Hepatocyte (in vitro differentiated cells): ENCODE data around the gene SLC35E1. TPM values are rescaled to one million over a fixed set of nuclear protein-coding genes. Genes with fewer than 3 reads are reported as not detected.

Source experiments
- DNase-seq: peaks from one replicate; pipeline ENCODE4 v3.0.0-alpha.2; 2016; ENCODE audit warnings: low spot score
- H2AFZ ChIP-seq: fragments of 200-600 bp; sonication (generic); 2 replicates; pipeline ENCODE4 v1.6.0; 2016; ENCODE audit warnings: antibody characterized with exemption, mild to moderate bottlenecking
- H3K27ac ChIP-seq: fragments of 200-600 bp; sonication (generic); 2 replicates; pipeline ENCODE4 v1.5.1; 2016; ENCODE audit warnings: mild to moderate bottlenecking
- H3K27me3 ChIP-seq: fragments of 200-600 bp; sonication (generic); 2 replicates; pipeline ENCODE4 v1.6.1; 2016
- H3K36me3 ChIP-seq: fragments of 200-600 bp; sonication (generic); replicated peaks from 2 replicates; pipeline ENCODE4 v1.5.1; 2016; ENCODE audit warnings: low read depth; ENCODE audit not compliant: insufficient read depth
- H3K4me1 ChIP-seq: fragments of 200-600 bp; sonication (generic); 2 replicates; pipeline ENCODE4 v1.5.1; 2016; ENCODE audit warnings: mild to moderate bottlenecking, moderate library complexity; ENCODE audit not compliant: insufficient read depth
- H3K4me2 ChIP-seq: fragments of 200-600 bp; sonication (generic); 2 replicates; pipeline ENCODE4 v1.6.0; 2016
- H3K4me3 ChIP-seq: fragments of 200-600 bp; sonication (generic); 2 replicates; pipeline ENCODE4 v1.5.1; 2016; ENCODE audit warnings: mild to moderate bottlenecking
- H3K79me2 ChIP-seq: fragments of 200-600 bp; sonication (generic); 2 replicates; pipeline ENCODE4 v1.6.0; 2017; ENCODE audit warnings: mild to moderate bottlenecking
- H3K9me2 ChIP-seq: fragments of 200-600 bp; sonication (generic); replicated peaks from 2 replicates; pipeline ENCODE4 v1.6.0; 2017; ENCODE audit warnings: mild to moderate bottlenecking; ENCODE audit not compliant: insufficient read depth
- H3K9me3 ChIP-seq: fragments of 200-600 bp; sonication (generic); 2 replicates; pipeline ENCODE4 v1.5.1; 2016; ENCODE audit warnings: low read depth, mild to moderate bottlenecking
- H4K20me1 ChIP-seq: fragments of 200-600 bp; sonication (generic); 2 replicates; pipeline ENCODE4 v1.6.0; 2016; ENCODE audit warnings: mild to moderate bottlenecking; ENCODE audit not compliant: insufficient read depth, poor library complexity, severe bottlenecking
- EZH2 ChIP-seq: fragments of 200-600 bp; sonication (generic); IDR thresholded peaks from 2 replicates; pipeline ENCODE4 v1.6.1; 2016; ENCODE audit warnings: antibody characterized with exemption, mild to moderate bottlenecking, borderline replicate concordance
- EZH2phosphoT487 ChIP-seq: fragments of 200-600 bp; sonication (generic); IDR thresholded peaks from one replicate; pipeline ENCODE4 v1.6.1; 2018; ENCODE audit warnings: antibody characterized with exemption, mild to moderate bottlenecking, low read depth, moderate library complexity; ENCODE audit not compliant: unreplicated experiment, severe bottlenecking
- WGBS: methylation state at CpG from one replicate; pipeline ENCODE4 v1.1.6; 2016; ENCODE audit warnings: low lambda C conversion rate; ENCODE audit errors: missing lambda C conversion rate; 5-methylcytosine and 5-hydroxymethylcytosine counted together
- polyA plus RNA-seq: library from polyadenylated mRNA; unstranded; fragments of >200 nt; fragmentation: Nextera tagmentation; extraction: Ambion mirVana; gene quantifications from 2 replicates; pipeline ENCODE4 v1.2.1, GENCODE V29; 2016
- total RNA-seq: library from RNA; depleted of rRNA; stranded (reverse); fragments of >200 nt; gene quantifications from 2 replicates; pipeline ENCODE4 v1.2.3, GENCODE V29; 2014
- TF ChIP-seq, protein P1 (sequence below): fragments of 200-600 bp; sonication (generic); IDR thresholded peaks from 2 replicates; pipeline ENCODE4 v1.5.1; 2016; ENCODE audit warnings: antibody characterized with exemption, mild to moderate bottlenecking; ENCODE audit not compliant: poor library complexity

Gene SLC35E1
- total and polyA plus RNA-seq, 2 experiments from 2014 or later, result 32.0 to 33.3 TPM

DNA sequence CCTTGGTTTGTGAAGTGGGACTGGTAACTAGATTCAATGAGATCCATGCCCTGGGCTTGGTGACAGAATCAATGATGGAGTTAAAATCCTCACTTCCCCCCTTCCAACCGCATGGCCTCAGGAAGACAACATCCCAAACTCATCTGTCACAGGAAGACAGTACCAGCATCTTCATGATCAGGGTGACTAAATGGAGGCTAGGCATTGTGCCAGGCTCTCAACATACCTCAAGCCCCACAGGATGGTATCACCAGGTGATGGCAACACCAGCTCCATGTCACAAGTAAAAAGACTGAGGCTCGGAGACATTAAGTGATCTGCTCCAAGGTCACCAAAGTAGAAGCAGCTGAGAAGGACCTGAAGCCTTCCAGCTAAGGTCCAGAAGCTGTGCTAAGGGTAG is 41.6 kb upstream of the SLC35E1 start:
- H3K9me3 ChIP-seq, result no peaks in the 10 kb centered on the region
- TF ChIP-seq, protein P1, sequence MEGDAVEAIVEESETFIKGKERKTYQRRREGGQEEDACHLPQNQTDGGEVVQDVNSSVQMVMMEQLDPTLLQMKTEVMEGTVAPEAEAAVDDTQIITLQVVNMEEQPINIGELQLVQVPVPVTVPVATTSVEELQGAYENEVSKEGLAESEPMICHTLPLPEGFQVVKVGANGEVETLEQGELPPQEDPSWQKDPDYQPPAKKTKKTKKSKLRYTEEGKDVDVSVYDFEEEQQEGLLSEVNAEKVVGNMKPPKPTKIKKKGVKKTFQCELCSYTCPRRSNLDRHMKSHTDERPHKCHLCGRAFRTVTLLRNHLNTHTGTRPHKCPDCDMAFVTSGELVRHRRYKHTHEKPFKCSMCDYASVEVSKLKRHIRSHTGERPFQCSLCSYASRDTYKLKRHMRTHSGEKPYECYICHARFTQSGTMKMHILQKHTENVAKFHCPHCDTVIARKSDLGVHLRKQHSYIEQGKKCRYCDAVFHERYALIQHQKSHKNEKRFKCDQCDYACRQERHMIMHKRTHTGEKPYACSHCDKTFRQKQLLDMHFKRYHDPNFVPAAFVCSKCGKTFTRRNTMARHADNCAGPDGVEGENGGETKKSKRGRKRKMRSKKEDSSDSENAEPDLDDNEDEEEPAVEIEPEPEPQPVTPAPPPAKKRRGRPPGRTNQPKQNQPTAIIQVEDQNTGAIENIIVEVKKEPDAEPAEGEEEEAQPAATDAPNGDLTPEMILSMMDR, result no peak
- no peak for TF ChIP-seq EZH2
- TF ChIP-seq EZH2phosphoT487, result no peak
- H3K27ac ChIP-seq, result no peak overlapping the region
- H3K27me3 ChIP-seq, result no peaks in the 10 kb centered on the region
- WGBS, result 95% methylated on average over 2 of the region's 2 CpGs
- H3K36me3 ChIP-seq, result no peaks in the 10 kb centered on the region
- H3K4me1 ChIP-seq, result no peaks in the 10 kb centered on the region
- H3K79me2 ChIP-seq, result peaks cover 99% of the 10 kb centered on the region
- DNase-seq, result no peak
- no peaks in the 10 kb centered on the region for H3K9me2 ChIP-seq
- H3K4me3 ChIP-seq, result no peak overlapping the region
- H3K4me2 ChIP-seq, result no peak overlapping the region
- H2AFZ ChIP-seq, result no peak overlapping the region
- peaks cover 84% of the 10 kb centered on the region for H4K20me1 ChIP-seq

DNA sequence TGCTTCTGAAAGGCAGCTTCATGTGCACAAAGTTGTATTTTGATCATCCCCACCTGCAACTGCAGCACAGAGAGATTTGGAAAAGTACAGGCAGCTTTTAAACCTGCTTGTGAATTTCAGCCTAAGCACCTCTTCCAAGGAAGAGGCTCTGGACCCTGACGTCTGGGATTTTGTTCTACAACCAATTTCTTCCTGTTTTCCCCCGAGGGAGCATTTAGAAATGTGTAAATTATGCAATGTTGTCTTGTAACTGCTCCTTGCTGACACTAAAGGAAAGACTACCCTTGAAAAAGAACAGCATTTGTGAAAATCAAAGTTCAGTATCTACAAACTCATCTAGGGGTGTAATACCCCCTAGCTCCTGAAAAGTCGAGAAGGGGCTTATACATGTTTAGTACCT is 40.4 kb upstream of the SLC35E1 start:
- H4K20me1 ChIP-seq, result peaks cover 83% of the 10 kb centered on the region

DNA sequence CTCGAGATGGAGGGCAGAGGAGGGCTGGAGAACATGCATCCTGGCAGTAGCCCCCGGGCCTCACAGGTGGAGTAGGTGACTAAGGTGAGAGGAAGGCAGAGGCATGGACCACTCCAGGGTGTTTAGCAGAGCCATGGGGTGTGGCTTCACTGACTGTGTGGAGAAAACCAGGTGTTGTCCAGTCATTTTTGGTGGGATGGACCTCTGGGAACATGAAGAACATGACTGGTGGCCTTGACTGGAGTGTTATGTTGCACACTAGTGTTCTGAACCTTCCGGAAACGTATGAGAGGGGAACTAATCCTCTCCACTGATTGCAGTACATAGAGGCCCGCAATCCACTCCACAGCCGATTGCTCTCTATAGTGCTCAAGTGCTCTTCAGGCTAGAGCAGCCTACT is 38.9 kb upstream of the SLC35E1 start:
- H3K4me2 ChIP-seq, result no peak overlapping the region
- H3K79me2 ChIP-seq, result peaks cover 96% of the 10 kb centered on the region
- no peak overlapping the region for H3K27ac ChIP-seq
- TF ChIP-seq EZH2phosphoT487 (no peak), EZH2 (no peak)
- TF ChIP-seq, protein P1, result no peak
- no peaks in the 10 kb centered on the region for H3K4me1 ChIP-seq
- H3K4me3 ChIP-seq, result no peak overlapping the region
- no peak overlapping the region for H2AFZ ChIP-seq
- no peaks in the 10 kb centered on the region for H3K27me3 ChIP-seq
- WGBS, result 92% methylated on average over 6 of the region's 6 CpGs
- no peaks in the 10 kb centered on the region for H3K36me3 ChIP-seq
- H3K9me2 ChIP-seq, result no peaks in the 10 kb centered on the region
- no peaks in the 10 kb centered on the region for H3K9me3 ChIP-seq
- DNase-seq, result no peak
- H4K20me1 ChIP-seq, result peaks cover 80% of the 10 kb centered on the region

More for the DNA sequence above, 40.4 kb upstream of the SLC35E1 start:
- H3K36me3 ChIP-seq, result no peaks in the 10 kb centered on the region
- no peaks in the 10 kb centered on the region for H3K27me3 ChIP-seq
- no peak overlapping the region for H2AFZ ChIP-seq
- TF ChIP-seq EZH2, result no peak
- TF ChIP-seq, protein P1, result no peak
- 76% methylated on average over 3 of the region's 3 CpGs for WGBS
- no peaks in the 10 kb centered on the region for H3K9me2 ChIP-seq
- H3K4me1 ChIP-seq, result no peaks in the 10 kb centered on the region
- H3K9me3 ChIP-seq, result no peaks in the 10 kb centered on the region
- DNase-seq, result no peak
- no peak overlapping the region for H3K4me2 ChIP-seq
- H3K79me2 ChIP-seq, result peaks cover 96% of the 10 kb centered on the region
- no peak overlapping the region for H3K27ac ChIP-seq
- H3K4me3 ChIP-seq, result no peak overlapping the region

DNA sequence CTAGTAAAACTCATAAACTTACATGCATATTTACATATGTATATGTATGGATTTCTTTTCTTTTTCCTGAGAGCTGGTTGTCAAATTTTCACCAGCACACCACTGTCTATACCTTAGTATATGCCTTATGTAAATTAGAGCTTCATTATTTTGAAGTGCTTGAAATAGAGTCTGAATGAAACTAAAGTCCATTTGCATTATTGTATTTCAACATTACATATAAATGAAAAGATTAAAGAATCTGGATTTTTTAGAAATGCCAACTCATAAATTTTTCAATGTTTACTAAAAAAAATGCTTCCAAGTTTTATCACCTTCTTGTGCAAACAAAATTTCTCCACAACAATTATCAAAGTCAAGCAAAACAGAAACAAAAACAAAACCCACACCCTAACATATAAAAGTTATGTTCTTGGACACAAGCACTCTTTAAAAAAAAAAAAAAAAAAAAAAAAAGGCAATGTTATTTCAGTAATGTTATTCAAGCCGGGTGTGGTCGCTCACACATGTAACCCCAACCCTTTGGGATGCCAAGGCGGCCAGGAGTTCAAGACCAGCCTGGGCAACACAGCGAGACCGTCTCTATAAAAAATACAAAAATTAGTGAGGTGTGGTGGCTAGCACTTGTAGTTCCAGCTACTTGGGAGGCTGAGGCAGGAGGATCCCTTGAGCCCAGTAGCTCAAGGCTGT is 37.4 kb upstream of the SLC35E1 start:
- Histone ChIP-seq H2AFZ (no peak overlapping the region), H3K27ac (no peak overlapping the region), H3K4me3 (no peak overlapping the region), H3K9me3 (no peaks in the 10 kb centered on the region), H3K79me2 (peaks cover 96% of the 10 kb centered on the region), H4K20me1 (peaks cover 80% of the 10 kb centered on the region), H3K4me1 (no peaks in the 10 kb centered on the region), H3K27me3 (no peaks in the 10 kb centered on the region), H3K36me3 (no peaks in the 10 kb centered on the region), H3K4me2 (no peak overlapping the region), H3K9me2 (no peaks in the 10 kb centered on the region)
- 87% methylated on average over 5 of the region's 5 CpGs for whole genome bisulfite sequencing
- no peak for DNase-seq
- TF ChIP-seq EZH2, result no peak
- TF ChIP-seq EZH2phosphoT487, result no peak
- TF ChIP-seq, protein P1, result no peak
